HG02588 (cell line): Measurements from ENCODE around the gene ZCCHC12.

Source experiments
- ATAC-seq: cut with Tn5 transposase; IDR thresholded peaks from one replicate; pipeline ENCODE4 v1.9.1; 2021; ENCODE audit warnings: mild to moderate bottlenecking, moderate library complexity; ENCODE audit not compliant: unreplicated experiment

The ZCCHC12 gene

GRCh38 chrX:118865231-118865630, 41.6 kb downstream of the ZCCHC12 start:
- ATAC-seq = no peak

DNA sequence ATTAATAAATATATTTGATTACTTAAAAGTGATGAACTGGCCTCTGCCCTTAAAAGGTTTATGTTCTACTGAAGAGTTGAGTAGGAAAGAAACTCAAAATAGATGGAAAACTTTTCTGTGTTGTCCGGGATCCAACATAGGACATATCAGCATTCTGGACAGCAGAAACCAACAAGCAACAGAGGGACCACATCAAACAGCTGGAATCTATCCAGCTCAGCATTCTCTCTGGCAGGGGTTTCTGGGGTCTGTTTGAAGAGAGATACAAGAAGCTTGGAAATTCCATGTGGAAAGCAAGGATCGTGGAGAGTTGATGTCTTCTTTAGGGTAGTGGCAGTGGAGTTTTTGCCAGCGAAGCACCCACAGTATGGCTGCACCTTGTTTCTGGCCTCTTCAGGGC, 43.6 kb downstream of the ZCCHC12 start:
- no peak for ATAC-seq

GRCh38 chrX:118872102-118872566, 48.5 kb downstream of the ZCCHC12 start:
- no peak for ATAC-seq
